Naive B cell (primary cell): ENCODE data around the gene KCNIP3. TPM values are rescaled to one million over a fixed set of nuclear protein-coding genes. Genes with fewer than 3 reads are reported as not detected.

ENCODE experiments used
- ATAC-seq, 2 donors: fragments of 150-1000 bp; cut with Tn5 transposase; 2 replicates each; pipeline ENCODE4 v1.10.0; 2021; ENCODE audit warnings: low read depth in 2 of 2, mild to moderate bottlenecking in 2 of 2, moderate library complexity in 2 of 2
- DNase-seq: peaks from one replicate; pipeline ENCODE4 v3.0.0; 2022
- H3K27ac Mint-ChIP-seq, 6 donors: one replicate each; pipeline ENCODE4 v1.8.0; 2020 to 2022; ENCODE audit warnings: mild to moderate bottlenecking in 6 of 6, mixed read lengths in 6 of 6, moderate library complexity in 5 of 6, inconsistent platforms in 2 of 6
- H3K27me3 Mint-ChIP-seq, 3 donors: one replicate each; pipeline ENCODE4 v1.8.0; 2021 to 2022; ENCODE audit warnings: mixed read lengths in 3 of 3, mild to moderate bottlenecking in 1 of 3
- H3K36me3 Mint-ChIP-seq, 2 donors: one replicate each; pipeline ENCODE4 v1.8.0; 2020 to 2022; ENCODE audit warnings: mixed read lengths in 2 of 2, inconsistent platforms in 1 of 2, mild to moderate bottlenecking in 1 of 2
- H3K4me1 Mint-ChIP-seq, 3 donors: one replicate each; pipeline ENCODE4 v1.8.0; 2020 to 2022; ENCODE audit warnings: mixed read lengths in 3 of 3, inconsistent platforms in 1 of 3, mild to moderate bottlenecking in 1 of 3, moderate library complexity in 1 of 3
- H3K4me3 Mint-ChIP-seq, 8 donors: one replicate each; pipeline ENCODE4 v1.8.0; 2020 to 2022; ENCODE audit warnings: mild to moderate bottlenecking in 8 of 8, mixed read lengths in 8 of 8, moderate library complexity in 8 of 8, inconsistent platforms in 2 of 8
- H3K9me3 Mint-ChIP-seq, 7 donors: one replicate each; pipeline ENCODE4 v1.8.0; 2020 to 2022; ENCODE audit warnings: mixed read lengths in 7 of 7, mild to moderate bottlenecking in 5 of 7, inconsistent platforms in 2 of 7, moderate library complexity in 1 of 7
- polyA plus RNA-seq, 6 donors: library from polyadenylated mRNA; unstranded; fragments of 300-500 nt; fragmentation: Illumina TruSeq; gene quantifications; one replicate each; pipeline ENCODE4 v1.2.3, GENCODE V29; 2021; ENCODE audit warnings: low read depth in 6 of 6

Gene KCNIP3
- polyA plus RNA-seq, 6 donors from 2014 or later = not detected

DNA sequence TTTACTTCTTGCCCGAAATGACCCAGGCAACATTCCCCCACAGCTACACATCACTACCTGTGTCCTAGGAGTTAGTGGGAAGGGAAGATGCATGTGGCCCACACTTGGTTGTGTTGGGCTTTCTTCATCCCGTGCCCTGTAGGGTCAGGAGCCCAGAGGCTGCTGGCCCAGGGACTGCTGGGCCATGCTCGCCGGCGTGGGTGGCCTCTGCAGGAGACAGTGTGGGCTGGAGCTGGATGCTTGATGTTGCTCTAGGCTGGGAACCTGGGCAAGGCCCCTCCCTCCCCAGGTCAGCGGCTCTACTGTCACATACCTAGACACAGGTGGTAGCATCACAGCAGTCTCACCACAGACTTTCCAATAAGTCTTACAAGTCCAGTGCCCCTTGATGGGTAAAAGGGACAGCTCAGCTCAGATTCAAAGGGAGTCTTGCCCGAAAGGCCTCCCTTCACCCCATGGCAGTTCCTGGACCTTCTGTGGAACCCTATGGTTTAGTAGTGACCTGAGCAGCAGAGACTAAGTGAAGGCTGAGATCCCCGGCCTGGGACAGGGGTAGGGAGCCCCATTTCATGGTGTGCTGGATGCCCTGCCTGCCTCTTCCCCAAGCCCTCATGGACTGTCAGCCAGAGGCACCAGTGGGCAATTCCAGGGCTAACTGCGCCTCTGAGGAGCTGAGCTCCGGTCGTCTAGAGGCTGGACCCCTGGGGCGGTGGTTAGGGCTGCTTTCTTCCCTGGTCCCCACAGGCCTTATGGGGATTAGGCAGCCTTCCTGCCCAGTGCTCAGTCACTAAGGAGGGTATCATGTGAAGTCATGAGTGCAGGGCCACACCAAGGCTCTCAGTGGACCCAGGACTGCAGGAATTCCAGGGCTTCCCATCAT lies 59.9 kb downstream of the KCNIP3 start:
- Mint-ChIP-seq H3K36me3 (no peaks in the 10 kb centered on the region), H3K9me3 (peaks cover 0 to 12% (median 0%) of the 10 kb centered on the region in 7 donors), H3K27ac (no peak overlapping the region), H3K27me3 (peaks cover 5 to 19% (median 16%) of the 10 kb centered on the region in 3 donors), H3K4me1 (no peaks in the 10 kb centered on the region), H3K4me3 (no peak overlapping the region)
- ATAC-seq = no peak
- DNase-seq = no peak

DNA sequence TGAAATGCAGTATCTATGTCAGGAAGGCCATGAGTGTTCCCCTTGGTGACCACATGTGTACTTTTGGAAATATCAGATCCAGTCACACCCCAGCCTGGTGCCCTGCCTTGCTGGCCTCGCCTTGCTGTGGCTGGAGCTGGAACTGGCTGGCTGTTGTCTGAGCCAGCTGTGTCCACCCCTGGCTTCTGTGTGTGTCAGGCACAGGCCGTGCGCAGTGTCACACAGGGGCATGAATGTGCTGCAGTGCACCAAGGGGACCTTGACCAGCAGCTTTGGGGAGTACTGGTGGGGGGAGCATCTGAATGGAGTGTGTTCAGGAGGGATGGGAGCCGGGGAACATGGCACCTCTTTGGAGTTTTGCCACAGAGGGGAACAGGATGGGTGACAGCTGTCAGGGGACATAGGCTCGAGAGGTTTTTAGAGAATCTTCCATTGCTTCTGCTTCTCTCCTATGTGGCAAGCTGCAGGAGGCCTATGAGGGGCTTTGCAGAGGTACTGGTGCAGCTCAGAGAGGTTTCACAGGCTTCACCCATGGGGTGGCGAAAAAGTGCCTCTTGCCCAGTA lies 60.7 kb downstream of the KCNIP3 start:
- Mint-ChIP-seq H3K9me3 (peaks cover 0 to 12% (median 0%) of the 10 kb centered on the region in 7 donors), H3K36me3 (no peaks in the 10 kb centered on the region), H3K27ac (no peak overlapping the region), H3K4me3 (no peak overlapping the region), H3K4me1 (no peaks in the 10 kb centered on the region), H3K27me3 (peaks cover 5 to 18% (median 14%) of the 10 kb centered on the region in 3 donors)
- no peak for DNase-seq
- no peak for ATAC-seq

DNA sequence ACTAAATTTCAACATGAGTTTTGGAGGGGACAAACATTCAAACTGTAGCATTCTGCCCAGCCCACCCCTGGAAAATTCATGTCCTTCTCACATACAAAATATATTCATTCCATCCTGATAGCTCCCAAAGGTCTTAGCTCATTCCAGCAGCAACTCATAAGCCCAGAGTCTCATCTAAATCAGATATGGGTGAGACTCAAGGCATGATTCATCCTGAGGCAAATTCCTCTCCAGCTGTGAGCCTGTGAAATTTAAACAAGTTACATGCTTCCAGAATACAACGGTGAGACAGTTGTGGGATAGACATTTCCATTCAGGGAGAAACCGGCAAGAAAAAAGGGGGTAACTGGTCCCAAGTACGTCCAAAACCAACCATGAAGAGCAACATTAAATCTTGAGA lies 61.9 kb downstream of the KCNIP3 start:
- Mint-ChIP-seq H3K9me3 (peaks cover 0 to 11% (median 0%) of the 10 kb centered on the region in 7 donors), H3K27ac (no peak overlapping the region), H3K4me1 (no peaks in the 10 kb centered on the region), H3K27me3 (peaks cover 5 to 18% (median 14%) of the 10 kb centered on the region in 3 donors), H3K4me3 (no peak overlapping the region), H3K36me3 (no peaks in the 10 kb centered on the region)
- ATAC-seq (no peak), DNase-seq (no peak)

DNA sequence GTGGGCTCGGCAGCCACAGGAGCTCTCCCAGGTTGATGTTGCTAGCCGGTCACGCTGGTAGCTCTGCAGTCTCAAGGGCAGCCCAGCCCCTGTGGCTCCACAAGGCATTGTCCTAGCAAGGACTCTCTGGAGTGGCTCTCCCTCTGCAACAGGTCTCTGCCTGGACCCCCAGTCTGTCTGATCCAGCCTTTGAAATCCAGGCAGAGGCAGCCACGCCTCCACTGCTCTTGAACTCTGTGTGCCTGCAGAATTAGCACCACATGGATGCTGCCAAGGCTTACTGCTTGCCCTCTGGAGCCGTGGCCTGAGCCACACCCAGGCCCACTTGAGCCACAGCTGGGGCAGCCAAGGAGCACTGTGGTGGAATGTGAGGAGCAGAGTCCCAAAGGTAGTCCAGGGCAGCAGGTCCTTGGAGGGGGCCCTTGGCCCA lies 62.4 kb downstream of the KCNIP3 start:
- ATAC-seq = no peak
- peaks cover 0 to 11% (median 2%) of the 10 kb centered on the region in 7 donors for H3K9me3 Mint-ChIP-seq
- H3K36me3 Mint-ChIP-seq = no peaks in the 10 kb centered on the region
- no peaks in the 10 kb centered on the region for H3K4me1 Mint-ChIP-seq
- H3K27me3 Mint-ChIP-seq = peaks cover 5 to 18% (median 18%) of the 10 kb centered on the region in 3 donors
- no peak for DNase-seq
- H3K27ac Mint-ChIP-seq = no peak overlapping the region
- H3K4me3 Mint-ChIP-seq = no peak overlapping the region

DNA sequence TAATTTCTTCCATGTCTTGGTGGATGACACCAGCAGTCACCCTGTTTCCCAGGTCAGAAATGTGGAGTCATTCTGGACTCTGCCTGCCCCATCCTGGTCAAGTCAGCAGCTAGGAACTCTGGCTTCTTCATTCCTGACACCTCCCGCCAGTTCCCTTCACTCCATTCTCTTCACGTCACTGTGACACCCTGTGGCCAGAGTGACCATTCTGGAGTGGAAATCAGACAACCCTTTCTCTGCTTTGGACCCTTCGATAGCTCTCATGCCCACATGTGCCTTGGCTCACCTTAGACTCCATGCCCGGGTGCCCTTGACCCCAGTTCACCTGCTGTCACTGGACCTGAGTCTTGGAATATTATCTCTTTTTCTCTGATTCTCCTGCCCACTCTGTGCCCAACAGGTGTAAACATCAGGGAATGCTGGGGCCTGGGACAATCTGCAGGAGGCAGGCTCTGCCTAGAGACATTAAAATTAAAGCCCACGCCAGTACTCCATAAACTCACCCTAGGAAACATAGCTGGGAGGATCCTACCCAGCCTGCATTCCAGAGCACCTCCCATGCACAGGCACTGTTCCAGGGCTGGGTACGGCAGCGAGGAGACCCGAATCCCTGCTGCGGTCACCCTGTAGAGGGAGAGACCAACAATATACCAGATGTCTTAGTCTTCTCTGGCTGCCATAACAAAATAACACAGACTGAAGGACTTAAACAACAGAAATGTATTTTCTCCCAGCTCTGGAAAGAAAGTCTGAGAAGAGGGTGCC lies 64.3 kb downstream of the KCNIP3 start:
- Mint-ChIP-seq H3K4me3 (no peak overlapping the region), H3K9me3 (peaks cover 0 to 4% (median 0%) of the 10 kb centered on the region in 7 donors), H3K36me3 (no peaks in the 10 kb centered on the region), H3K27me3 (peaks cover 5 to 28% (median 23%) of the 10 kb centered on the region in 3 donors), H3K27ac (peak overlapping the region in 1 of 6 donors; percentile 50), H3K4me1 (no peaks in the 10 kb centered on the region)
- DNase-seq (no peak), ATAC-seq (no peak)

DNA sequence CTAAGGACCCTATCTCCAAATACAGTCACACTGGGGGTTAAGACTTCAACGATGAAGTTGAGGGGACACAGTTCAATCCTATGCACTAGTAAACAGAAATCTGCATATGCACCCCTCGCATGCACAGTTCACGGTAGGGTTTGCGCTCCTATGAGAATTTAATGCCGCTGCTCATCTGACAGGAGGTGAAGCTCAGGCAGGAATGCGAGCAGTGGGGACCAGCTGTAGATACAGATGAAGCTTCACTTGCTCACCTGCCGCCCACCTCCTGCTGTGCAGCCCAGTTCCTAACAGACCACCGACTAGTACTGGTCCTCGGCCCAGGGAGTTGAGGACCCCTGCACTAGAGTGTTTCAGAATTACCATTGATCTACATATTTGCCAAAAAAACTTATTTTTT lies 65.3 kb downstream of the KCNIP3 start:
- ATAC-seq (no peak), DNase-seq (no peak)
- no peaks in the 10 kb centered on the region for H3K4me1 Mint-ChIP-seq
- H3K27me3 Mint-ChIP-seq = peaks cover 8 to 28% (median 23%) of the 10 kb centered on the region in 3 donors
- H3K9me3 Mint-ChIP-seq = peaks cover 0 to 4% (median 0%) of the 10 kb centered on the region in 7 donors
- H3K27ac Mint-ChIP-seq = no peak overlapping the region
- H3K36me3 Mint-ChIP-seq = no peaks in the 10 kb centered on the region
- H3K4me3 Mint-ChIP-seq = no peak overlapping the region

DNA sequence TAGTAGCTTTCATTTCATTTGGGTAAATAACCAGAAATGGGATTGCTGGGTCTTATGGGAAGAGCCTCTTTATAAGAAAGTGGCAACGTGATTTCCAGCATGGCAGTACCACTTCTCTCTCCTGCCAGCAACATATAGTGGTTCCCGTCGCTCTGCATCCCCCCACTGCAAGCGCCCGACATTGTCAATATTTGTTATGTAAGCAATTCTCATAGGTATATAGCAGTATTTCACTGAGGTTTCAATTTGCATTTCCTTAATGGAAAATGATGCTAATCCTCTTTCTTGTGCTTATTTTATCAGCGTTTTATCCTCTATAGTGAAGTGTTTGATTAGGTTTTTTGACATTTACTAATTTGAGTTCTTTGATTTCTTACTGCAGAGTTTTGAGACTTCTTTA lies 69.4 kb downstream of the KCNIP3 start:
- H3K9me3 Mint-ChIP-seq = peaks cover 0 to 18% (median 4%) of the 10 kb centered on the region in 7 donors
- H3K36me3 Mint-ChIP-seq = peaks cover 0 to 5% of the 10 kb centered on the region in 2 donors
- DNase-seq = no peak
- no peak overlapping the region for H3K27ac Mint-ChIP-seq
- peaks cover 10 to 15% (median 12%) of the 10 kb centered on the region in 3 donors for H3K27me3 Mint-ChIP-seq
- no peaks in the 10 kb centered on the region for H3K4me1 Mint-ChIP-seq
- H3K4me3 Mint-ChIP-seq = no peak overlapping the region
- no peak for ATAC-seq

DNA sequence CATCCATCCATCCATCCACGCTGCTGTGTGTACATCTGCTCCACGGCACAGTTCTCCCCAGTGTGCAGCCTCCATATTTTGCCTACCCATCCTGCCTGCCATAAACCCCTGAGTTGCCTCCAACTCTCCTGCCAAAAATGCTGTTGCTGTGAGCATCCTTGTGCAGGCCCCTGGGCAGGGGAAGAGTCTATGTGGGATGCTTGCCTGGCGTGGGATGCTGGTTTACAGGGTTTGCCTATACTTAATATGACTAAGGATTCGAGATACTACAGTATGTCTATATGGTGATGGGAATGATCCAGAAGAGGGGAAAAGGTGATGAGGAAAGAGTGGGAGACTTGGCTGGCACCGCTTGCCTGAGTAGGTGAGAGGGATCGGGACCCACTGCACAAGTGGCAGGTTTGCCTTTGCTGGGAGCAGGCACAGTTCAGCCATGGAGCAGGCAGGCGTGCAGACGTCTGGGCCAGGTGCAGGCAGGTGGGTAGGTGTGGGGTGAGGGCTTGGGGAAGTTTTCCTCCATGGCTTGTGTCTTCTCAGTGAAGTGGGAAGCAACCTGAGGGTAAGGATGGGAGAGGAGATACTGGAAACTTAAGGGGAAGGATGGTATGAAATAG lies 75.2 kb downstream of the KCNIP3 start:
- Mint-ChIP-seq H3K36me3 (peaks cover 0 to 5% of the 10 kb centered on the region in 2 donors), H3K27ac (no peak overlapping the region), H3K4me3 (no peak overlapping the region), H3K4me1 (no peaks in the 10 kb centered on the region), H3K27me3 (peaks cover 8 to 25% (median 17%) of the 10 kb centered on the region in 3 donors), H3K9me3 (peaks cover 3 to 21% (median 6%) of the 10 kb centered on the region in 7 donors)
- ATAC-seq (no peak), DNase-seq (no peak)

DNA sequence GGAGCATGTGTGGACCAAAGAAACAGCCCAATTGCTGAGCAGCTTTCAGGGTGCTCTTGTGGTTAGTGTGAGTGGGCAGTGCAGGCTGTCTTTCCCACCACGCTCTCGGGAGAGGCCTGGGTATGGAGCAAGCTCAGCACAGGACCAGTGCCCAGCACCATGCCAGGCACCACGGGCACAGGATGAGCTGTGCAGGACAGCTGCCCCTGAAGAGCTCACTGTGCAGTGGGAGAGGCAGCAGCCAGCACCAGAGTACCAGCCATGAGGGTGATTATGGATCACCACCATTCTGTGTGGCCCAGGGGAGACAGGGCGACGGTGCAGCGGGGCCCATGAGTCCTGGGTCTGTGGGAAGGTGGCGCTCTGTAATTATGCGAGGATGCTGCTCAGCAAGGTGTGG lies 75.7 kb downstream of the KCNIP3 start:
- peaks cover 0 to 5% of the 10 kb centered on the region in 2 donors for H3K36me3 Mint-ChIP-seq
- peaks cover 8 to 25% (median 17%) of the 10 kb centered on the region in 3 donors for H3K27me3 Mint-ChIP-seq
- H3K4me1 Mint-ChIP-seq = no peaks in the 10 kb centered on the region
- no peak for ATAC-seq
- H3K27ac Mint-ChIP-seq = no peak overlapping the region
- DNase-seq = no peak
- H3K4me3 Mint-ChIP-seq = peak overlapping the region in 1 of 8 donors; percentile 35
- peaks cover 3 to 21% (median 6%) of the 10 kb centered on the region in 7 donors for H3K9me3 Mint-ChIP-seq

DNA sequence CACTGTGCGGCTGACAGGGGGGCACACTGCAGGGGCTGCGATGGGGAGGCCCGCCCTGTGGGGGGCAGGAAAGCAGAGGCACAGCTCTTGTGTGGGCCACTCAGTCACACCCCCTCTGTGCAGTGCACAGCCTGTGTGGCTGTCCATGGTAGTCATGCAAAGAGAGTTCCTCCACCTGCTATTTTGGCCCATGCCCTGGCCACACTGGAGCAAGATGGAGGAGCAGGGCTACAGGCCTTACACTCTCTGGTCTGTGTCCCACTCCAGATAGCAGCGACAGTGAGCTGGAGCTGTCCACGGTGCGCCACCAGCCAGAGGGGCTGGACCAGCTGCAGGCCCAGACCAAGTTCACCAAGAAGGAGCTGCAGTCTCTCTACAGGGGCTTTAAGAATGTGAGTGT lies 76.9 kb downstream of the KCNIP3 start:
- Mint-ChIP-seq H3K27me3 (peaks cover 8 to 25% (median 17%) of the 10 kb centered on the region in 3 donors), H3K4me3 (no peak overlapping the region), H3K27ac (no peak overlapping the region), H3K4me1 (no peaks in the 10 kb centered on the region), H3K36me3 (peaks cover 0 to 5% of the 10 kb centered on the region in 2 donors), H3K9me3 (peaks cover 3 to 21% (median 6%) of the 10 kb centered on the region in 7 donors)
- no peak for DNase-seq
- ATAC-seq = no peak

DNA sequence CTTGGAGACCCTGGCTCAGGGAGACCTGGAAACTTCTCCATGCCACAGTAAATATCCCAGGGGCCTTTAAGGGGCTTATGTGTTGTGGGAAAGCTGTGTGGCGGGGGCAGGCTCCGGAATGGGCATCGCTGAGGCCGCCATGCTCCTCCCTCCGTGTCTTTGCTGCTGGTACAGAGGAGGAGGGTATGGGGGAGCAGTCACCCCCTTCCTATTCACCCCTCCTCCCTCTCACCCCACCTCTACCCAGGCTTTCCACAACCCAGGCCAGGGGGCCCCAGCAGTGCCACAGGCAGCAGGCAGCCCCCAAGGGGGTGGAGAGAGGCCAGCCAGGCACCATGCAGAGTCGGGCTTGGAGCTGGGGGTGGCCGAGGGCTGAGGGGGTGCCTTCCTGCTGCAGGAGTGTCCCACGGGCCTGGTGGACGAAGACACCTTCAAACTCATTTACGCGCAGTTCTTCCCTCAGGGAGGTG lies 77.3 kb downstream of the KCNIP3 start:
- H3K27ac Mint-ChIP-seq = no peak overlapping the region
- peaks cover 0 to 5% of the 10 kb centered on the region in 2 donors for H3K36me3 Mint-ChIP-seq
- H3K4me1 Mint-ChIP-seq = peaks cover 0 to 3% (median 0%) of the 10 kb centered on the region in 3 donors
- peaks cover 3 to 21% (median 6%) of the 10 kb centered on the region in 7 donors for H3K9me3 Mint-ChIP-seq
- H3K27me3 Mint-ChIP-seq = peaks cover 8 to 25% (median 17%) of the 10 kb centered on the region in 3 donors
- ATAC-seq (no peak), DNase-seq (no peak)
- no peak overlapping the region for H3K4me3 Mint-ChIP-seq

DNA sequence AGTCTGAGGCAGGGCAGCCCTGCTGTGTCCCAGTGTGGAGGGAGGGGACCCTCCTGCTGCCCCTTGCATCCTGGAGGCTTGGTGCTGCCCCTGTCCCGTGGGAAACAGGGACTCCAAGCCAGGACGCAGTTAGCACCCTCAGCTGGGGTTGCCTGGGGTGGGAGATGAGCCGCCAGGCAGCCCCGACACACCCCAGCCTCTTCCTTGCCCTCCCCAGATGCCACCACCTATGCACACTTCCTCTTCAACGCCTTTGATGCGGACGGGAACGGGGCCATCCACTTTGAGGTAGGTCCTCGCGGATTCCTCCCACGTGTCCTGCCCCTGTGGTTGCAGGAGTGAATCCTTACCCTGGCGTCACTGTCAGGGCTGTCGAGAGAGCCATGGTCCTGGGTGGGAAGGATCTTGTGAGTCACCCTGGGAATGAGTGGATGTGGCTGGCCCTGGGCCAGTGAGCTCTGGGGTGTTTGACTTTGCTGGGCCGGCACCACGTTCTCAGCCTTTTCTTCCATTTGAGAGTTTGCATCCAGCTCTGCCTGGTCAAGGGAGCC lies 77.8 kb downstream of the KCNIP3 start:
- H3K36me3 Mint-ChIP-seq = peaks cover 0 to 3% of the 10 kb centered on the region in 2 donors
- H3K9me3 Mint-ChIP-seq = peaks cover 2 to 18% (median 6%) of the 10 kb centered on the region in 7 donors
- H3K4me1 Mint-ChIP-seq = peaks cover 0 to 4% (median 0%) of the 10 kb centered on the region in 3 donors
- ATAC-seq = no peak
- DNase-seq = no peak
- no peak overlapping the region for H3K4me3 Mint-ChIP-seq
- no peak overlapping the region for H3K27ac Mint-ChIP-seq
- H3K27me3 Mint-ChIP-seq = peaks cover 8 to 27% (median 17%) of the 10 kb centered on the region in 3 donors
